ENCODE results near the gene RNU5B-1.
A peak's percentile ranks its signal among the peaks of the same experiment; 100 is the strongest.
"Not testable (repeated sequence)": the region's sequence is repeated elsewhere in the genome, so short reads cannot be mapped to it uniquely, and the experiment has no call there.

RNU5B-1 gene

DNA sequence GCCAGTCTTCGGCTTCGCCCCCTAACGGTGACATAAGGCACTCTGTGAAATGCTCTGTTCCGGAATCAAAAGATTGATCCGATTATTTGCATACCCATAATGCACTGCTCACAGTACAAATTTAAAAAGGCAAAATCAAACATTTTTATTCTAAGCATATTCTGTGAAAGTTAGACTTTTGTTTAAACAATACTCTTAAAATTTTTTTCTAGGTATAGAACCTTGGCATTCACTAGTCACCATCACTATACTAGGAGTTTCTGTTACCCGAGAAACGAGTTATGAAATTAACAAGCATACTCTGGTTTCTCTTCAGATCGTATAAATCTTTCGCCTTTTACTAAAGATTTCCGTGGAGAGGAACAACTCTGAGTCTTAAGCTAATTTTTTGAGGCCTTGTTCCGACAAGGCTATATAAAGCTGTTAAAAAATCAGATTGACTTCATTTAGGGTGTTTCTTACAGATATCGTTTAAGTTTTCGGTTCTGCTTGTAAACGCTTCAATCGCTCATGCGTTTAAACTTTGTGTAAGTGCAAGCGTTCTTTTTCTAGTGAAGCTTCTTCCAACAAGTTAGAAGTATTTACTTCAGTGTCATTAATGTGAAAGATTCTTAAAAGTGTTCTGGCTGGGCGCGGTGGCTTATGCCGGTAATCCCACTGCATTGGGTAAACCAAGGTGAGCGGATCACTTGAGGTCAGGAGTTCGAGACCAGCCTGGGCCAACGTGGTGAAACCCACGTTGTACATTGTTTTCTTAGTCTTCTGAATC is at the start of gene RNU5B-1:
RNU5B-1 (plus strand) TSS at position 297 of the 769 bp plus-strand sequence.
- ATAC-seq (ENCODE audit: low read depth) (peak; percentile 79), DNase-seq (ENCODE audit: low spot score in 2 of 2) (peak; percentile 68 to 87)
- H3K9me3 Mint-ChIP-seq = no peaks in the 10 kb centered on the region
- H3K36me3 Mint-ChIP-seq = no peaks in the 10 kb centered on the region
- H3K4me1 Mint-ChIP-seq = peaks cover 9% of the 10 kb centered on the region
- peak within 1 kb of the TSS; percentile 91 for H3K4me3 Mint-ChIP-seq
- peak within 1 kb of the TSS; percentile 100 for H3K27ac Mint-ChIP-seq
- H3K27me3 Mint-ChIP-seq = no peaks in the 10 kb centered on the region

DNA sequence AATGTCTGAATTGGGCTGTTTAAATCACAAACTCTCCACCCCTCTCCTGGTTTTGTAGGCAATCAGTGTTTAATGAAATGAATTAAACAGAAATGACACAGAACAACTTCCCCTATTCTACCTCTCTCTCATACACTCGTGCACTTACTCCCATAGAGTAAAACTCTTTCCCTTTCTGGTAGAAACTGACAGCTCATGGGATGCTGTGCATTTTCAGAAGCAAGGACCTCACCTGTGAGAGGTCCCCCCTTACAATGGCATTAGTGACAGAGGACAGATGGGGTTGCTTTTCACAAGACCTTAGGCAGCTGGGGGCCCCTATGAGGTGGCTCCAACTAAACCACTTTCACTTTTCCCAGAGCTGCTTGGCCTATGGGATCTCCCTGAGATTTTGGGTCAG is 49.7 kb upstream of the RNU5B-1 start:
- Mint-ChIP-seq H3K9me3 (no peaks in the 10 kb centered on the region), H3K4me1 (no peaks in the 10 kb centered on the region), H3K27me3 (no peaks in the 10 kb centered on the region), H3K27ac (no peak overlapping the region), H3K4me3 (no peak overlapping the region), H3K36me3 (peaks cover 31% of the 10 kb centered on the region)
- DNase-seq (ENCODE audit: low spot score in 2 of 2) = no peak
- no peak for ATAC-seq (ENCODE audit: low read depth)

DNA sequence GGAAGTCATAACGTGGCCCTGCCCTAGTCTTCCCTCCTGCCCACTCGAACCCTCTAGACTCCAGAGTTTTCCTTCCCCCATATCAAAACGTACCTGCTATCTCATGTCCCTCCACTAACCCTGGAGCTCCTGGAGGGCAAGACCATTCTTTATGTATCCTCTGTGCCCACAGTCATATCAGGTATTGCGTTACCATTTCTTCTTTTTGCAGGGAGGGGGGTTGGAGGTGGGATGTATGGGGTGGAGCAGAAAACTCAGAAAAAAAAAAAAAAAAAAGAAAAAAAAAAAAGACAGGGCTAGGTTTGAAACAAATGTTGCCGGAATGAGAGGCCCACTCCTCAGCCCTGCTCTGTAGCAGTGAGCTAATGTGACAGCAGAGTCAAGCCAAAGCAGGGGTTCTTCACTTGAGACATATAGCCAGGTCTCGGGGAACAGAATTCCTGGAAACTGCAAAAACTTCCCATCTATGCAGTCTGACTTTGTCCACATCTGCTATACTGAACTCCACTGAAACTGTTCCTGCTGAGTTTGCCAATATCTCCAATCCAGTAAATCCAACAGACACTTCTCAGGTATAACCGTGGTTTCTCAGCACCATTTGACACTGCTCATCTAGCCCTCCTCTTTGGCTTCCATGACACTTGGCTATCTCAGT is 48.9 kb upstream of the RNU5B-1 start:
- no peak overlapping the region for H3K4me3 Mint-ChIP-seq
- no peak for ATAC-seq (ENCODE audit: low read depth)

GRCh38 chr15:65258375-65259262 is 45.9 kb upstream of the RNU5B-1 start:
- Mint-ChIP-seq H3K27ac (no peak overlapping the region), H3K9me3 (no peaks in the 10 kb centered on the region), H3K36me3 (peaks cover 44% of the 10 kb centered on the region), H3K27me3 (no peaks in the 10 kb centered on the region), H3K4me3 (no peak overlapping the region), H3K4me1 (no peaks in the 10 kb centered on the region)
- DNase-seq (ENCODE audit: low spot score in 2 of 2) (no peak), ATAC-seq (ENCODE audit: low read depth) (no peak)

More for the DNA sequence above, 48.9 kb upstream of the RNU5B-1 start:
- H3K27me3 Mint-ChIP-seq = no peaks in the 10 kb centered on the region
- no peaks in the 10 kb centered on the region for H3K4me1 Mint-ChIP-seq
- no peak for DNase-seq (ENCODE audit: low spot score in 2 of 2)
- H3K27ac Mint-ChIP-seq = no peak overlapping the region
- no peaks in the 10 kb centered on the region for H3K9me3 Mint-ChIP-seq
- peaks cover 35% of the 10 kb centered on the region for H3K36me3 Mint-ChIP-seq

DNA sequence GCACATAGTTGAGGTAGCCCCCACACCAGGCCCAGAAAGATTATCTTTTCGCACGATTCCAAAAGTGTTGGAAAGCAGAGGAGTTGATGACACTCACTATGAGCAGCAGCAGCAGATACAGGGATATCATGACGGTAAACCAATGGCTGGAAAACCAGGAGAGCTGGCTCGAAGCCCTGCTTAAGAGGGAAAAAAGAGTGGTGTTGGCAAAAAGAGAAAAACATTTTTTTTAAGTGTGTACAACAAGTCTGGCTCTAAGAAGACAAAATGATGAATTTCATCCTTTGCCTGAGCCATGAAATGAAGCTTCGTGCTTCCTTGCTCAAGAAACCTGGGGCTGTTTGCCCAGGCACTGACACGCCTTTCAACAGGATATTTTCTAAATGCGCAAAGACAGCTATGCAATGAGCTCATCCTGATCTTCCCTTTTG is 45.1 kb upstream of the RNU5B-1 start:
- Mint-ChIP-seq H3K27ac (no peak overlapping the region), H3K9me3 (no peaks in the 10 kb centered on the region), H3K36me3 (peaks cover 40% of the 10 kb centered on the region)

DNA sequence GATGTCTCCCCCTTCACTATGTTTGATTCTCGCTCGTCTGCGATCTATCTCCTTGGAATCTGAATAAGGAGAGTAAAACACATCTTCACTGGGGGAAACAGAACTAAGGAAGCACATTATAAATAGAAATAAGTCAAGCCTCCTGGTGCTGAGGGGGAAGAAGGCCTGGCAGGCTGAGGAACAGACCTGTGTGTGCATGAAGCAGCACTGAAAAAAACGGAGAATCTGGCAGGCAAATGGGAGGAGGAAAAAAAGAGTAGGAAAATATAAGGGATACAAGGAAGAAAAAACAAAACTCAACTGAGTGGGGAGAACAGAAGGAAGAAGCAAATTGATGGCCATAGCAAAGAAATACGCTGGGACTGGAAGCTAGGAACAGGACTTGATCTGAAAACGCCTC is 43.5 kb upstream of the RNU5B-1 start:
- H3K4me1 Mint-ChIP-seq = no peaks in the 10 kb centered on the region
- no peak for ATAC-seq (ENCODE audit: low read depth)
- H3K9me3 Mint-ChIP-seq = no peaks in the 10 kb centered on the region
- H3K27me3 Mint-ChIP-seq = no peaks in the 10 kb centered on the region
- peaks cover 36% of the 10 kb centered on the region for H3K36me3 Mint-ChIP-seq
- DNase-seq (ENCODE audit: low spot score in 2 of 2) = no peak
- no peak overlapping the region for H3K27ac Mint-ChIP-seq
- no peak overlapping the region for H3K4me3 Mint-ChIP-seq

More for the DNA sequence above, 45.1 kb upstream of the RNU5B-1 start:
- no peak for DNase-seq (ENCODE audit: low spot score in 2 of 2)
- Mint-ChIP-seq H3K27me3 (no peaks in the 10 kb centered on the region), H3K4me3 (no peak overlapping the region), H3K4me1 (no peaks in the 10 kb centered on the region)
- ATAC-seq (ENCODE audit: low read depth) = no peak

GRCh38 chr15:65263313-65263712 is 41.2 kb upstream of the RNU5B-1 start:
- Mint-ChIP-seq H3K27ac (no peak overlapping the region), H3K4me1 (no peaks in the 10 kb centered on the region), H3K27me3 (no peaks in the 10 kb centered on the region), H3K36me3 (peaks cover 34% of the 10 kb centered on the region), H3K4me3 (no peak overlapping the region), H3K9me3 (no peaks in the 10 kb centered on the region)
- DNase-seq (ENCODE audit: low spot score in 2 of 2) (no peak), ATAC-seq (ENCODE audit: low read depth) (no peak)

DNA sequence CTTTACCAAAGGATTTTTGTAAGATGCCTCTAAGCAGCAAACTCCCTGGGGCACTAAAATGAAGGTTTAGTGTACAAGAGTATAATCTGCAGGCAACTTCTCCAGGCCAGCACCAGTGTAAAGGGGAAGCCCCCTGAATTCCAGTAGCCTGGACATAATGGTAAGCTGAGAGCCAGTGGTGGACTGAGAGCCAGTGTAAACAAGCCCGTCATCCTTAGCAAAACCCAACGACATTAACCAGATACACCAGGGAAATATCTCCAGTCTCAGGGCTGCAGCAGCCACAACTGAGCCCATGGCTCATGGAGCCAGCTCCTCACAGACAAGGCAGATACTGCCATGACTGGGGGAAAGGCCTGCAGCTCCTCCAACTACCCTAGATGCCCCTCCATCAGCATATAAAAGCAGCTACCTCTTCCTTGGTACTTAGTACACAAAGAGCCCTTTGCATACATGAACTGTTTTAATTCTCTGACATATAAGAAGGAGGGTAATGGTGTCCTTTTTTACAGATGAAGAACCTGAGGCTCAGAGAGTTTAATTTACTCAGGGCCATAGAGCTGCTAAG is 39.5 kb upstream of the RNU5B-1 start:
- H3K9me3 Mint-ChIP-seq = no peaks in the 10 kb centered on the region
- peaks cover 25% of the 10 kb centered on the region for H3K36me3 Mint-ChIP-seq
- H3K4me1 Mint-ChIP-seq = no peaks in the 10 kb centered on the region
- no peak overlapping the region for H3K27ac Mint-ChIP-seq
- H3K27me3 Mint-ChIP-seq = no peaks in the 10 kb centered on the region
- H3K4me3 Mint-ChIP-seq = no peak overlapping the region
- ATAC-seq (ENCODE audit: low read depth) (no peak), DNase-seq (ENCODE audit: low spot score in 2 of 2) (no peak)

DNA sequence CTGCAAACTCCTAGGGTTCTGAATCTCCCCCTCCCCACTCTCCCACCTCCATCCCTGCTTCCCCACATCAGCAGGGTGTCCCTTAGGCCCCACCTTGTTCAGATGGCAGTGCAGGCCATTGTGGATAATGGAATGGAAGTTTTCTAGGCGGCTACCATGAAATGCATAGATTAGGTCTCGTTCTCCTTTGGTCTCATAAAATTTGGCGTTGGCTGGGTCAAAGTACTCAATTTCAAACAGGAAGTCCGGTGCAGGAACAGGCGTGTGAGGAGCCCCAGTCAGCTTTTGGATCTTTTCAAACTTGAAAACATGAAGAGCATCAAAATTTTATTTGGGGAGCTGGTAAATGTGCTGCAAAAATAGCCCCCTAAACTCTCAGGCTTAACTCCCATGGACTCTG is 38.0 kb upstream of the RNU5B-1 start:
- ATAC-seq (ENCODE audit: low read depth) = no peak
- H3K27me3 Mint-ChIP-seq = no peaks in the 10 kb centered on the region

DNA sequence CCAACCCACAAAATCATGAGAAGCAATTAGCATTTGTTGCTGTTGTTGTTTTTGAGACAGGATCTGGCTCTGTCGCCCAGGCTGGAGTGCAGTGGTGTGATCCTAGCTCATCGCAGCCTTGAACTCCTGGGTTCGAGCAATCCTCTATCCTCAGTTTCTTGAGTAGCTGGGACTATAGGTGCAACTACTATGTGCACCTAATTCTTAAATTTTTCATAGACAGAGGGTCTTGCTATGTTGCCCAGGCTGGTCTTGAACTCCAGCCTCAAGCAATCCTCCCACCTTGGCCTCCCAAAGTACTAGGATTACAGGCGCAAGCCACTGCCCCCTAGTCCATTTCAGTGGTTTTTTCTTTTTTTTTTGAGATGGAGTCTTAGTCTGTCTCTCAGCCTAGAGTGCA is 36.1 kb upstream of the RNU5B-1 start:
- Mint-ChIP-seq H3K36me3 (peaks cover 13% of the 10 kb centered on the region), H3K9me3 (no peaks in the 10 kb centered on the region), H3K27me3 (no peaks in the 10 kb centered on the region), H3K4me1 (peaks cover 6% of the 10 kb centered on the region), H3K27ac (no peak overlapping the region), H3K4me3 (no peak overlapping the region)
- DNase-seq (ENCODE audit: low spot score in 2 of 2) (no peak), ATAC-seq (ENCODE audit: low read depth) (no peak)

More for the DNA sequence above, 38.0 kb upstream of the RNU5B-1 start:
- Mint-ChIP-seq H3K4me1 (no peaks in the 10 kb centered on the region), H3K27ac (no peak overlapping the region), H3K36me3 (peaks cover 16% of the 10 kb centered on the region), H3K4me3 (no peak overlapping the region), H3K9me3 (no peaks in the 10 kb centered on the region)
- no peak for DNase-seq (ENCODE audit: low spot score in 2 of 2)

- peaks cover 13% of the 10 kb centered on the region for H3K36me3 Mint-ChIP-seq
- not testable (repeated sequence) for H3K9me3 Mint-ChIP-seq; H3K27ac Mint-ChIP-seq; H3K27me3 Mint-ChIP-seq; DNase-seq (ENCODE audit: low spot score in 2 of 2); H3K4me3 Mint-ChIP-seq; ATAC-seq (ENCODE audit: low read depth); H3K4me1 Mint-ChIP-seq
Measured at GRCh38 chr15:65270811-65271545, 33.5 kb upstream of the RNU5B-1 start.

- H3K4me3 Mint-ChIP-seq = no peak overlapping the region
- H3K27ac Mint-ChIP-seq = no peak overlapping the region
Measured at GRCh38 chr15:65275104-65275727, 29.3 kb upstream of the RNU5B-1 start.

GRCh38 chr15:65275728-65276126 is 28.8 kb upstream of the RNU5B-1 start:
- Mint-ChIP-seq H3K9me3 (no peaks in the 10 kb centered on the region), H3K36me3 (peaks cover 13% of the 10 kb centered on the region), H3K4me3 (no peak overlapping the region), H3K27me3 (no peaks in the 10 kb centered on the region), H3K27ac (no peak overlapping the region), H3K4me1 (peaks cover 13% of the 10 kb centered on the region)
- ATAC-seq (ENCODE audit: low read depth) (no peak), DNase-seq (ENCODE audit: low spot score in 2 of 2) (no peak)

More at GRCh38 chr15:65275104-65275727, 29.3 kb upstream of the RNU5B-1 start:
- DNase-seq (ENCODE audit: low spot score in 2 of 2) (no peak), ATAC-seq (ENCODE audit: low read depth) (no peak)
- peaks cover 11% of the 10 kb centered on the region for H3K4me1 Mint-ChIP-seq
- H3K9me3 Mint-ChIP-seq = no peaks in the 10 kb centered on the region
- no peaks in the 10 kb centered on the region for H3K27me3 Mint-ChIP-seq
- peaks cover 13% of the 10 kb centered on the region for H3K36me3 Mint-ChIP-seq

Measured in memory B cell (primary cell).